ENCODE results near the gene ADAMTS13.

Gene ADAMTS13

GRCh38 chr9:133505901-133506652 is 83.9 kb downstream of the ADAMTS13 start:
- no peak for TF ChIP-seq CTCF (conservative IDR thresholded peaks at IDR 0.05; ENCODE audit: low read length)
- DNase-seq (ENCODE audit: low read depth) = peak; percentile 65

DNA sequence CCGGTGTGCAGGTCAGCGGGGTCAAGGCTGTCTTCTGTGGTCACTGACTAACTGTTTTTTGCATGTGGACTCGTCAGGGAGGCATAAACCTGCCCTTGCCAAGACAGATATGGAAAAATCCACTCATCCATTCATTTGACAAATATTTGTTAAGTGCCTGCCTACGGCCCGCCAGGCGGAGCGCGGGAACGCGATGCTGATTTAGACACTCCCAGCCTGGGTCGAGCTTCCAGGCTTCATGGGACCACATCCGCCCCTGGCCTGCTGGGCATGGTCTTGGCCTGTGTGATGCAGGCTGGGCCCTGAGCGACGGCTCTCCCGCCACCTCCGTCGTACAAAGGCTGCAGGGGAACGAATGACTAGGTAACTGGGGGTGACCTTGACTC is 84.5 kb downstream of the ADAMTS13 start:
- DNase-seq (ENCODE audit: low read depth) = peak; percentile 87
- H3K4me3 ChIP-seq (ENCODE audit: low read length) = no peak overlapping the region
- peak; percentile 25 for TF ChIP-seq CTCF (conservative IDR thresholded peaks at IDR 0.05; ENCODE audit: low read length)

More at GRCh38 chr9:133505901-133506652, 83.9 kb downstream of the ADAMTS13 start:
- no peak overlapping the region for H3K4me3 ChIP-seq (ENCODE audit: low read length)

- no peak for DNase-seq (ENCODE audit: low read depth)
- TF ChIP-seq CTCF (conservative IDR thresholded peaks at IDR 0.05; ENCODE audit: low read length) = no peak
- no peak overlapping the region for H3K4me3 ChIP-seq (ENCODE audit: low read length)
Measured at GRCh38 chr9:133507246-133507965, 85.2 kb downstream of the ADAMTS13 start.

- no peak for TF ChIP-seq CTCF (conservative IDR thresholded peaks at IDR 0.05; ENCODE audit: low read length)
- no peak for DNase-seq (ENCODE audit: low read depth)
- H3K4me3 ChIP-seq (ENCODE audit: low read length) = no peak overlapping the region
Measured at GRCh38 chr9:133508046-133508445, 85.9 kb downstream of the ADAMTS13 start.

Measured in AG10803 (cell line).